ENCODE measurements around the gene LUZP1. TPM values are rescaled to one million over a fixed set of nuclear protein-coding genes. Genes with fewer than 3 reads are reported as not detected.
A peak's percentile ranks its signal among the peaks of the same experiment; 100 is the strongest.

LUZP1 gene
- total RNA-seq, 1 experiment from 2014 or later = 43.4 TPM

- CTCF ChIA-PET = interaction anchor here (0.8 to 5.5 kb wide), 7 partner anchors 16 to 438 kb away, joined by 3 to 156 read pairs (median 5); no protein-coding TSS in a partner anchor
- peaks cover 38% of the 10 kb centered on the region for H3K4me1 Mint-ChIP-seq
- TF ChIP-seq SP1 (CRISPR knock-in tag; conservative IDR thresholded peaks at IDR 0.05) (no peak), NFATC4 (CRISPR knock-in tag; IDR thresholded peaks at IDR 0.05) (no peak), CREB1 (CRISPR knock-in tag; IDR thresholded peaks at IDR 0.05) (no peak), MXD4 (CRISPR knock-in tag; IDR thresholded peaks at IDR 0.05; ENCODE audit: borderline replicate concordance) (no peak), FOXJ3 (CRISPR knock-in tag; IDR thresholded peaks at IDR 0.05; ENCODE audit: borderline replicate concordance) (no peak), TEAD1 (CRISPR knock-in tag; IDR thresholded peaks at IDR 0.05) (no peak), ZMAT4 (CRISPR knock-in tag; IDR thresholded peaks at IDR 0.05) (no peak), ESRRA (CRISPR knock-in tag; IDR thresholded peaks at IDR 0.05; ENCODE audit: borderline replicate concordance) (no peak), MYBL2 (CRISPR knock-in tag; IDR thresholded peaks at IDR 0.05) (no peak), HMGA2 (CRISPR knock-in tag; IDR thresholded peaks at IDR 0.05) (no peak), PRRX2 (CRISPR knock-in tag; IDR thresholded peaks at IDR 0.05) (no peak), ETV6 (CRISPR knock-in tag; IDR thresholded peaks at IDR 0.05) (no peak), ATF1 (CRISPR knock-in tag; IDR thresholded peaks at IDR 0.05) (no peak), GTF2I (CRISPR knock-in tag; conservative IDR thresholded peaks at IDR 0.05) (no peak), FOXP1 (CRISPR knock-in tag; IDR thresholded peaks at IDR 0.05; ENCODE audit: borderline replicate concordance) (no peak), CTCF (IDR thresholded peaks at IDR 0.05) (no peak)
- TF ChIP-seq, protein P1, sequence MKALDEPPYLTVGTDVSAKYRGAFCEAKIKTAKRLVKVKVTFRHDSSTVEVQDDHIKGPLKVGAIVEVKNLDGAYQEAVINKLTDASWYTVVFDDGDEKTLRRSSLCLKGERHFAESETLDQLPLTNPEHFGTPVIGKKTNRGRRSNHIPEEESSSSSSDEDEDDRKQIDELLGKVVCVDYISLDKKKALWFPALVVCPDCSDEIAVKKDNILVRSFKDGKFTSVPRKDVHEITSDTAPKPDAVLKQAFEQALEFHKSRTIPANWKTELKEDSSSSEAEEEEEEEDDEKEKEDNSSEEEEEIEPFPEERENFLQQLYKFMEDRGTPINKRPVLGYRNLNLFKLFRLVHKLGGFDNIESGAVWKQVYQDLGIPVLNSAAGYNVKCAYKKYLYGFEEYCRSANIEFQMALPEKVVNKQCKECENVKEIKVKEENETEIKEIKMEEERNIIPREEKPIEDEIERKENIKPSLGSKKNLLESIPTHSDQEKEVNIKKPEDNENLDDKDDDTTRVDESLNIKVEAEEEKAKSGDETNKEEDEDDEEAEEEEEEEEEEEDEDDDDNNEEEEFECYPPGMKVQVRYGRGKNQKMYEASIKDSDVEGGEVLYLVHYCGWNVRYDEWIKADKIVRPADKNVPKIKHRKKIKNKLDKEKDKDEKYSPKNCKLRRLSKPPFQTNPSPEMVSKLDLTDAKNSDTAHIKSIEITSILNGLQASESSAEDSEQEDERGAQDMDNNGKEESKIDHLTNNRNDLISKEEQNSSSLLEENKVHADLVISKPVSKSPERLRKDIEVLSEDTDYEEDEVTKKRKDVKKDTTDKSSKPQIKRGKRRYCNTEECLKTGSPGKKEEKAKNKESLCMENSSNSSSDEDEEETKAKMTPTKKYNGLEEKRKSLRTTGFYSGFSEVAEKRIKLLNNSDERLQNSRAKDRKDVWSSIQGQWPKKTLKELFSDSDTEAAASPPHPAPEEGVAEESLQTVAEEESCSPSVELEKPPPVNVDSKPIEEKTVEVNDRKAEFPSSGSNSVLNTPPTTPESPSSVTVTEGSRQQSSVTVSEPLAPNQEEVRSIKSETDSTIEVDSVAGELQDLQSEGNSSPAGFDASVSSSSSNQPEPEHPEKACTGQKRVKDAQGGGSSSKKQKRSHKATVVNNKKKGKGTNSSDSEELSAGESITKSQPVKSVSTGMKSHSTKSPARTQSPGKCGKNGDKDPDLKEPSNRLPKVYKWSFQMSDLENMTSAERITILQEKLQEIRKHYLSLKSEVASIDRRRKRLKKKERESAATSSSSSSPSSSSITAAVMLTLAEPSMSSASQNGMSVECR (CRISPR knock-in tag; IDR thresholded peaks at IDR 0.05; ENCODE audit: borderline replicate concordance) = no peak
- H3K27me3 Mint-ChIP-seq (ENCODE audit: low read depth) = no peaks in the 10 kb centered on the region
- no peak overlapping the region for H3K27ac Mint-ChIP-seq
- no peak overlapping the region for H3K4me3 Mint-ChIP-seq
- ATAC-seq = no peak
- peaks cover 9% of the 10 kb centered on the region; the same call in 1 of the 2 replicates for H3K36me3 Mint-ChIP-seq
- DNase-seq (ENCODE audit: low spot score) = no peak
- H3K9me3 Mint-ChIP-seq = no peaks in the 10 kb centered on the region
- POLR2A ChIA-PET = no interaction called here
These were observed 67.4 kb downstream of the LUZP1 start for GRCh38 chr1:23101101-23101827.

DNA sequence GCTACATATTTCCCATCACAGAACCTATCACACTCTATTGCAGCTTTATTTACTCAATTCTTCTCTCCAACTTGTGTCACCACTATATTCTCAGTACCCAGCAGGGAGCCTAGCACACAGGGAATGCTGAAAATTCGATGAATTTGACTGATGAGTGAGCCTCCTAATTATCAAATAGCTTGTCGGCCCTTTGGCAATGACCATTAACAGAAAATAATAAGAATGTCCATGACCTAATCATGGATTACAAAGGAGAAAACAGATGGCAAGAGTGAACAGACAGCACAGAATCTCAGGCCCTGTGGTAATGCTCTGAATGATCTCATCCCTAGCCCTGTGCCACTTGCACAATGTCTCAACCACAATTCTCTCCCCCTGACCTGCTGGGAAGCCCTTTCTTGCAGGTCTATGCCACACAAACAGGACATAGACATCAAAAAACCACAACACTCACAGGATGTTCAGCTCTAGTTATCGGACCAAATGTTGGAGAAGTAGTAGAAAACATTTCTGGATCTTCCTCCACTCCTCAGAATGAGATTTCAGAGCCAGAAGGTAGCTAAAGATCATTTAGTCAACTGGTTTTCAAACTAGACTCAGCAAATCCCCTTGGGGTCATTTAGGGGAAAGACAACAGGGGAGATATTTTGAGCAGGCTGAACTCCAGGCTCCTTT is 68.4 kb downstream of the LUZP1 start:
- ATAC-seq (no peak; the same call in 1 of the 2 replicates), DNase-seq (ENCODE audit: low spot score) (no peak)
- Mint-ChIP-seq H3K4me3 (no peak overlapping the region), H3K4me1 (peaks cover 38% of the 10 kb centered on the region), H3K9me3 (no peaks in the 10 kb centered on the region), H3K36me3 (peaks cover 6% of the 10 kb centered on the region; the same call in 1 of the 2 replicates), H3K27ac (peak overlapping the region; percentile 77), H3K27me3 (ENCODE audit: low read depth) (no peaks in the 10 kb centered on the region)
- ChIA-PET CTCF (interaction anchor here (0.7 to 5.5 kb wide), 10 partner anchors 15 to 557 kb away, joined by 3 to 156 read pairs (median 4); partner anchors contain the start of gene HTR1D), POLR2A (no interaction called here)
- TF ChIP-seq, protein P2, sequence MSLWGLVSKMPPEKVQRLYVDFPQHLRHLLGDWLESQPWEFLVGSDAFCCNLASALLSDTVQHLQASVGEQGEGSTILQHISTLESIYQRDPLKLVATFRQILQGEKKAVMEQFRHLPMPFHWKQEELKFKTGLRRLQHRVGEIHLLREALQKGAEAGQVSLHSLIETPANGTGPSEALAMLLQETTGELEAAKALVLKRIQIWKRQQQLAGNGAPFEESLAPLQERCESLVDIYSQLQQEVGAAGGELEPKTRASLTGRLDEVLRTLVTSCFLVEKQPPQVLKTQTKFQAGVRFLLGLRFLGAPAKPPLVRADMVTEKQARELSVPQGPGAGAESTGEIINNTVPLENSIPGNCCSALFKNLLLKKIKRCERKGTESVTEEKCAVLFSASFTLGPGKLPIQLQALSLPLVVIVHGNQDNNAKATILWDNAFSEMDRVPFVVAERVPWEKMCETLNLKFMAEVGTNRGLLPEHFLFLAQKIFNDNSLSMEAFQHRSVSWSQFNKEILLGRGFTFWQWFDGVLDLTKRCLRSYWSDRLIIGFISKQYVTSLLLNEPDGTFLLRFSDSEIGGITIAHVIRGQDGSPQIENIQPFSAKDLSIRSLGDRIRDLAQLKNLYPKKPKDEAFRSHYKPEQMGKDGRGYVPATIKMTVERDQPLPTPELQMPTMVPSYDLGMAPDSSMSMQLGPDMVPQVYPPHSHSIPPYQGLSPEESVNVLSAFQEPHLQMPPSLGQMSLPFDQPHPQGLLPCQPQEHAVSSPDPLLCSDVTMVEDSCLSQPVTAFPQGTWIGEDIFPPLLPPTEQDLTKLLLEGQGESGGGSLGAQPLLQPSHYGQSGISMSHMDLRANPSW (CRISPR knock-in tag; conservative IDR thresholded peaks at IDR 0.05; ENCODE audit: low read depth) = no peak
- TF ChIP-seq, protein P1 (CRISPR knock-in tag; IDR thresholded peaks at IDR 0.05; ENCODE audit: borderline replicate concordance) = no peak
- TF ChIP-seq TEAD4 (CRISPR knock-in tag; IDR thresholded peaks at IDR 0.05) (no peak), NFATC4 (CRISPR knock-in tag; IDR thresholded peaks at IDR 0.05) (no peak)
